ENCODE results near the gene CLOCK. TPM values are rescaled to one million over a fixed set of nuclear protein-coding genes. Genes with fewer than 3 reads are reported as not detected.
A peak's percentile ranks its signal among the peaks of the same experiment; 100 is the strongest.

Gene CLOCK
- total and polyA plus RNA-seq, 2 of the 13 experiments (the other 11 are each of a cell fraction or from before 2014, with no cell fraction given): 8.8 to 13.5 TPM

DNA sequence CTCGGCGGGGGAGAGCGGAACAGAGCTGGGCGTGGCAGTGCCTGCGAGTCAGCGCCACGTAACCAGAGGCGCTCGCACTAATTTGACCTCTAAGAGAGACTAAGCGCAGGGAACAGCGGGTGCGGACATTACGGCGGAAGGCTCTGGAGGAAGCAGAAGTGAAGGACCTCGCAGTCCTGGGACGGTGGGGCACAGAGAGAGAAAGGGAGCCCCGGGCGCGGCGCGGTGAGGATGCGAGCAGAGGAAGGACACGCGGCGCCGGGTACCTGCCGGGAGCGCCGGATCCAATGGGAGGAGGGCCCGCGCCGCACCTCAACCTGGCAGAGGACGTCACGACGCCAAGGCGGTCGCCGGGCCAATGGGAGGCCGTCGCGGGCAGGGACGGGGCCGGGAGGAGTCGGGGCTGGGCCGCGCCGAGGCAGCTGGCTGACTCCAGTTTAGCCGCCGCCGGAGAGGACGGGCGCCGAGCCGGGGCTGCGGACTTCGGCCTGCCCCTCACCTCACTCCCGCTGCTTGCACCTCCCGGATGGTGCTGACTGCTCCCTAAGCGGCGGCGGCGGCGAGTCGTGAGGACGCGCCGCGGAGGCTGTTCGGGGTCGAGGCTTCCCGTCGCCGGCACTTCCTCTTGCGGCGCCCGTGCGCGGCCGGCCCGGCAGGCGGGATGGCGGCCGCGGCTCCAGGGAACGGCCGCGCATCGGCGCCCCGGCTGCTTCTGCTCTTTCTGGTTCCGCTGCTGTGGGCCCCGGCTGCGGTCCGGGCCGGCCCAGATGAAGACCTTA lies 151.0 kb downstream of the CLOCK start, which contains the start of gene TMEM165 (continued):
- TF ChIP-seq, protein P1, sequence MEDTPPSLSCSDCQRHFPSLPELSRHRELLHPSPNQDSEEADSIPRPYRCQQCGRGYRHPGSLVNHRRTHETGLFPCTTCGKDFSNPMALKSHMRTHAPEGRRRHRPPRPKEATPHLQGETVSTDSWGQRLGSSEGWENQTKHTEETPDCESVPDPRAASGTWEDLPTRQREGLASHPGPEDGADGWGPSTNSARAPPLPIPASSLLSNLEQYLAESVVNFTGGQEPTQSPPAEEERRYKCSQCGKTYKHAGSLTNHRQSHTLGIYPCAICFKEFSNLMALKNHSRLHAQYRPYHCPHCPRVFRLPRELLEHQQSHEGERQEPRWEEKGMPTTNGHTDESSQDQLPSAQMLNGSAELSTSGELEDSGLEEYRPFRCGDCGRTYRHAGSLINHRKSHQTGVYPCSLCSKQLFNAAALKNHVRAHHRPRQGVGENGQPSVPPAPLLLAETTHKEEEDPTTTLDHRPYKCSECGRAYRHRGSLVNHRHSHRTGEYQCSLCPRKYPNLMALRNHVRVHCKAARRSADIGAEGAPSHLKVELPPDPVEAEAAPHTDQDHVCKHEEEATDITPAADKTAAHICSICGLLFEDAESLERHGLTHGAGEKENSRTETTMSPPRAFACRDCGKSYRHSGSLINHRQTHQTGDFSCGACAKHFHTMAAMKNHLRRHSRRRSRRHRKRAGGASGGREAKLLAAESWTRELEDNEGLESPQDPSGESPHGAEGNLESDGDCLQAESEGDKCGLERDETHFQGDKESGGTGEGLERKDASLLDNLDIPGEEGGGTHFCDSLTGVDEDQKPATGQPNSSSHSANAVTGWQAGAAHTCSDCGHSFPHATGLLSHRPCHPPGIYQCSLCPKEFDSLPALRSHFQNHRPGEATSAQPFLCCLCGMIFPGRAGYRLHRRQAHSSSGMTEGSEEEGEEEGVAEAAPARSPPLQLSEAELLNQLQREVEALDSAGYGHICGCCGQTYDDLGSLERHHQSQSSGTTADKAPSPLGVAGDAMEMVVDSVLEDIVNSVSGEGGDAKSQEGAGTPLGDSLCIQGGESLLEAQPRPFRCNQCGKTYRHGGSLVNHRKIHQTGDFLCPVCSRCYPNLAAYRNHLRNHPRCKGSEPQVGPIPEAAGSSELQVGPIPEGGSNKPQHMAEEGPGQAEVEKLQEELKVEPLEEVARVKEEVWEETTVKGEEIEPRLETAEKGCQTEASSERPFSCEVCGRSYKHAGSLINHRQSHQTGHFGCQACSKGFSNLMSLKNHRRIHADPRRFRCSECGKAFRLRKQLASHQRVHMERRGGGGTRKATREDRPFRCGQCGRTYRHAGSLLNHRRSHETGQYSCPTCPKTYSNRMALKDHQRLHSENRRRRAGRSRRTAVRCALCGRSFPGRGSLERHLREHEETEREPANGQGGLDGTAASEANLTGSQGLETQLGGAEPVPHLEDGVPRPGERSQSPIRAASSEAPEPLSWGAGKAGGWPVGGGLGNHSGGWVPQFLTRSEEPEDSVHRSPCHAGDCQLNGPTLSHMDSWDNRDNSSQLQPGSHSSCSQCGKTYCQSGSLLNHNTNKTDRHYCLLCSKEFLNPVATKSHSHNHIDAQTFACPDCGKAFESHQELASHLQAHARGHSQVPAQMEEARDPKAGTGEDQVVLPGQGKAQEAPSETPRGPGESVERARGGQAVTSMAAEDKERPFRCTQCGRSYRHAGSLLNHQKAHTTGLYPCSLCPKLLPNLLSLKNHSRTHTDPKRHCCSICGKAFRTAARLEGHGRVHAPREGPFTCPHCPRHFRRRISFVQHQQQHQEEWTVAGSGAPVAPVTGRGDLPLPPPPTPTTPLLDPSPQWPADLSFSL (CRISPR knock-in tag; IDR thresholded peaks at IDR 0.05): peak; percentile 64; the same call in 1 of the 2 replicates
- TF ChIP-seq NR1H2 (CRISPR knock-in tag; IDR thresholded peaks at IDR 0.05; ENCODE audit: borderline replicate concordance, low read depth): peak; percentile 63; the same call in 1 of the 2 replicates
- TF ChIP-seq FOXA1 (IDR thresholded peaks at IDR 0.05): no peak
- no peak for TF ChIP-seq FOXA1 (CRISPR knock-in tag; IDR thresholded peaks at IDR 0.05)
- peak; percentile 94 for TF ChIP-seq CAMTA2 (CRISPR knock-in tag; IDR thresholded peaks at IDR 0.05; ENCODE audit: borderline replicate concordance)
- TF ChIP-seq, protein P2, sequence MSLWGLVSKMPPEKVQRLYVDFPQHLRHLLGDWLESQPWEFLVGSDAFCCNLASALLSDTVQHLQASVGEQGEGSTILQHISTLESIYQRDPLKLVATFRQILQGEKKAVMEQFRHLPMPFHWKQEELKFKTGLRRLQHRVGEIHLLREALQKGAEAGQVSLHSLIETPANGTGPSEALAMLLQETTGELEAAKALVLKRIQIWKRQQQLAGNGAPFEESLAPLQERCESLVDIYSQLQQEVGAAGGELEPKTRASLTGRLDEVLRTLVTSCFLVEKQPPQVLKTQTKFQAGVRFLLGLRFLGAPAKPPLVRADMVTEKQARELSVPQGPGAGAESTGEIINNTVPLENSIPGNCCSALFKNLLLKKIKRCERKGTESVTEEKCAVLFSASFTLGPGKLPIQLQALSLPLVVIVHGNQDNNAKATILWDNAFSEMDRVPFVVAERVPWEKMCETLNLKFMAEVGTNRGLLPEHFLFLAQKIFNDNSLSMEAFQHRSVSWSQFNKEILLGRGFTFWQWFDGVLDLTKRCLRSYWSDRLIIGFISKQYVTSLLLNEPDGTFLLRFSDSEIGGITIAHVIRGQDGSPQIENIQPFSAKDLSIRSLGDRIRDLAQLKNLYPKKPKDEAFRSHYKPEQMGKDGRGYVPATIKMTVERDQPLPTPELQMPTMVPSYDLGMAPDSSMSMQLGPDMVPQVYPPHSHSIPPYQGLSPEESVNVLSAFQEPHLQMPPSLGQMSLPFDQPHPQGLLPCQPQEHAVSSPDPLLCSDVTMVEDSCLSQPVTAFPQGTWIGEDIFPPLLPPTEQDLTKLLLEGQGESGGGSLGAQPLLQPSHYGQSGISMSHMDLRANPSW (CRISPR knock-in tag; IDR thresholded peaks at IDR 0.05; ENCODE audit: borderline replicate concordance): peak; percentile 48; the same call in 1 of the 2 replicates
- 0 out of 2 replicates have a peak, but pooled peaks have one; percentile 23 for TF ChIP-seq GATAD2A (CRISPR knock-in tag; IDR thresholded peaks at IDR 0.05)
- TF ChIP-seq, protein P3, sequence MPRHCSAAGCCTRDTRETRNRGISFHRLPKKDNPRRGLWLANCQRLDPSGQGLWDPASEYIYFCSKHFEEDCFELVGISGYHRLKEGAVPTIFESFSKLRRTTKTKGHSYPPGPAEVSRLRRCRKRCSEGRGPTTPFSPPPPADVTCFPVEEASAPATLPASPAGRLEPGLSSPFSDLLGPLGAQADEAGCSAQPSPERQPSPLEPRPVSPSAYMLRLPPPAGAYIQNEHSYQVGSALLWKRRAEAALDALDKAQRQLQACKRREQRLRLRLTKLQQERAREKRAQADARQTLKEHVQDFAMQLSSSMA (CRISPR knock-in tag; IDR thresholded peaks at IDR 0.05): peak; percentile 88; the same call in 1 of the 2 replicates
- TF ChIP-seq ZSCAN20 (CRISPR knock-in tag; IDR thresholded peaks at IDR 0.05; ENCODE audit: borderline replicate concordance): peak; percentile 65; the same call in 1 of the 2 replicates
- TF ChIP-seq ZNF33B (CRISPR knock-in tag; IDR thresholded peaks at IDR 0.05): no peak
- no peak for TF ChIP-seq TP53 (CRISPR knock-in tag; conservative IDR thresholded peaks at IDR 0.05)
- TF ChIP-seq CENPT (CRISPR knock-in tag; IDR thresholded peaks at IDR 0.05; ENCODE audit: low read depth): no peak
- TF ChIP-seq ZNF224 (CRISPR knock-in tag; IDR thresholded peaks at IDR 0.05): peak; percentile 69; the same call in 1 of the 2 replicates
- TF ChIP-seq ZNF121 (CRISPR knock-in tag; IDR thresholded peaks at IDR 0.05): peak; percentile 34; the same call in 1 of the 2 replicates
- peak; percentile 94; the same call in 1 of the 2 replicates for TF ChIP-seq NCOA1 (CRISPR knock-in tag; IDR thresholded peaks at IDR 0.05)
- TF ChIP-seq REL (CRISPR knock-in tag; conservative IDR thresholded peaks at IDR 0.05): no peak
- TF ChIP-seq ZNF275 (CRISPR knock-in tag; IDR thresholded peaks at IDR 0.05; ENCODE audit: borderline replicate concordance): peak; percentile 67; the same call in 1 of the 2 replicates
- TF ChIP-seq TAF15 (IDR thresholded peaks at IDR 0.05; ENCODE audit: low read depth, low read length, poor library complexity, severe bottlenecking): no peak
